ENCODE data around the gene JAK1. TPM values are rescaled to one million over a fixed set of nuclear protein-coding genes. Genes with fewer than 3 reads are reported as not detected.

JAK1 gene
- total RNA-seq, 4 donors from 2014 or later: 214 to 288 (median 265) TPM

GRCh38 chr1:64901663-64902062 is 64.7 kb downstream of the JAK1 start:
- no peak for TF ChIP-seq CTCF (IDR thresholded peaks at IDR 0.05; ENCODE audit: low read depth)

- TF ChIP-seq CTCF (IDR thresholded peaks at IDR 0.05; ENCODE audit: low read depth): no peak
These were observed 65.4 kb downstream of the JAK1 start for GRCh38 chr1:64900916-64901315.

GRCh38 chr1:64898107-64898861 is 68.1 kb downstream of the JAK1 start:
- no peak for TF ChIP-seq CTCF (IDR thresholded peaks at IDR 0.05; ENCODE audit: low read depth)

GRCh38 chr1:64896551-64896950 is 69.8 kb downstream of the JAK1 start:
- TF ChIP-seq CTCF (IDR thresholded peaks at IDR 0.05; ENCODE audit: low read depth): no peak

- TF ChIP-seq CTCF (IDR thresholded peaks at IDR 0.05; ENCODE audit: low read depth): no peak
These were observed 70.8 kb downstream of the JAK1 start for GRCh38 chr1:64895500-64895899.

- TF ChIP-seq CTCF (IDR thresholded peaks at IDR 0.05; ENCODE audit: low read depth): no peak
These were observed 71.7 kb downstream of the JAK1 start for GRCh38 chr1:64894438-64895196.

GRCh38 chr1:64893921-64894320 is 72.4 kb downstream of the JAK1 start:
- no peak for TF ChIP-seq CTCF (IDR thresholded peaks at IDR 0.05; ENCODE audit: low read depth)

All from subcutaneous adipose tissue (tissue), 4 donors.